HepG2 (cell line): Measurements from ENCODE around the gene IQGAP3.

Experiments used
- CHD4 ChIP-seq: fragments of 200-600 bp; sonication (generic); IDR thresholded peaks from 2 replicates; pipeline ENCODE4 v1.7.0; 2017; ENCODE audit warnings: mild to moderate bottlenecking, low read length, borderline replicate concordance
- CTCF ChIP-seq: sonication (generic); formaldehyde crosslinking; IDR thresholded peaks from 2 replicates; pipeline ENCODE4 v1.5.0; 2020; ENCODE audit warnings: mild to moderate bottlenecking, missing genetic modification reagents, moderate library complexity
- FOSL2 ChIP-seq: sonication (generic); formaldehyde crosslinking; IDR thresholded peaks from 2 replicates; pipeline ENCODE4 v1.4.0; 2020; ENCODE audit warnings: missing genetic modification reagents
- FOXA1 ChIP-seq, 2 experiments: fragments of 450-650 bp in 1 of 2; sonication (generic) in 1 of 2; formaldehyde crosslinking in 1 of 2; IDR thresholded peaks; 2 replicates each; pipeline versions ENCODE4 v1.4.0 to v1.6.1; 2016 to 2020; ENCODE audit warnings: missing genetic modification reagents in 1 of 2
- FOXP4 ChIP-seq: sonication (generic); formaldehyde crosslinking; IDR thresholded peaks from 2 replicates; pipeline ENCODE4 v1.4.0; 2020; ENCODE audit warnings: missing genetic modification reagents
- GABPA ChIP-seq, 2 experiments: IDR thresholded peaks; 2 replicates each; pipeline ENCODE4 v1.6.1; 2011 to 2016; ENCODE audit warnings: low read depth in 2 of 2, low read length in 1 of 2, missing biosample characterization in 1 of 2, missing genetic modification characterization in 1 of 2
- MXD4 ChIP-seq: IDR thresholded peaks from 2 replicates; pipeline ENCODE4 v1.6.1; 2016; ENCODE audit warnings: mild to moderate bottlenecking, missing biosample characterization, missing genetic modification reagents
- NKX3-1 ChIP-seq: sonication (generic); formaldehyde crosslinking; IDR thresholded peaks from 2 replicates; pipeline ENCODE4 v1.5.0; 2020; ENCODE audit warnings: missing genetic modification reagents
- RFX5 ChIP-seq: IDR thresholded peaks from 2 replicates; pipeline ENCODE4 v1.6.1; 2011; ENCODE audit warnings: low read depth, low read length, improper control_type of control experiment
- TAF1 ChIP-seq: sonication (generic); formaldehyde crosslinking; IDR thresholded peaks from 2 replicates; pipeline ENCODE4 v1.4.0; 2020; ENCODE audit warnings: missing genetic modification reagents
- ZNF619 ChIP-seq: sonication (generic); formaldehyde crosslinking; IDR thresholded peaks from 2 replicates; pipeline ENCODE4 v1.4.0; 2020; ENCODE audit warnings: mild to moderate bottlenecking, missing genetic modification reagents

- TF ChIP-seq NKX3-1 (CRISPR knock-in tag) = no peak
- TF ChIP-seq TAF1 (CRISPR knock-in tag) = no peak
- no peak for TF ChIP-seq CTCF (CRISPR knock-in tag)
- no peak for TF ChIP-seq FOSL2 (CRISPR knock-in tag)
- no peak for TF ChIP-seq ZNF619 (CRISPR knock-in tag)
- no peak for TF ChIP-seq FOXA1 (IDR thresholded peaks at IDR 0.05)
- TF ChIP-seq FOXA1 (CRISPR knock-in tag; IDR thresholded peaks at IDR 0.05) = no peak
- no peak for TF ChIP-seq MXD4 (CRISPR knock-in tag)
- no peak for TF ChIP-seq RFX5
- no peak for TF ChIP-seq CHD4
- TF ChIP-seq FOXP4 (CRISPR knock-in tag) = no peak
- no peak for TF ChIP-seq GABPA (IDR thresholded peaks at IDR 0.05; ENCODE audit: low read depth, low read length)
- no peak for TF ChIP-seq GABPA (CRISPR knock-in tag; IDR thresholded peaks at IDR 0.05; ENCODE audit: low read depth)
Measured at GRCh38 chr1:156525071-156525501, 47.3 kb downstream of the IQGAP3 start.
